IPS-18c (cell line): ENCODE data around the gene ATCAY.
"Not testable (repeated sequence)": the region's sequence is repeated elsewhere in the genome, so short reads cannot be mapped to it uniquely, and the experiment has no call there.

Source experiments
- H3K4me3 ChIP-seq: 2 replicates; pipeline ENCODE4 v1.7.0; 2013; ENCODE audit warnings: low read depth, mild to moderate bottlenecking, low read length, moderate library complexity; ENCODE audit not compliant: insufficient read depth
- H3K9me3 ChIP-seq: one replicate; pipeline ENCODE4 v1.6.1; 2013; ENCODE audit warnings: mild to moderate bottlenecking, low read length, moderate library complexity; ENCODE audit not compliant: control insufficient read depth, insufficient read depth

Gene ATCAY

GRCh38 chr19:3955276-3955675 lies 74.8 kb downstream of the ATCAY start:
- H3K9me3 ChIP-seq, H3K4me3 ChIP-seq: not testable (repeated sequence)

- Histone ChIP-seq H3K4me3 (no peak overlapping the region), H3K9me3 (no peaks in the 10 kb centered on the region)
Observed at GRCh38 chr19:3955688-3956087, 75.2 kb downstream of the ATCAY start.

- H3K4me3 ChIP-seq: no peak overlapping the region
- H3K9me3 ChIP-seq: no peaks in the 10 kb centered on the region
Observed at GRCh38 chr19:3958836-3959765, 78.6 kb downstream of the ATCAY start.

- Histone ChIP-seq H3K4me3 (no peak overlapping the region), H3K9me3 (no peaks in the 10 kb centered on the region)
Observed at GRCh38 chr19:3959766-3960131, 79.3 kb downstream of the ATCAY start.

GRCh38 chr19:3961007-3961406 lies 80.5 kb downstream of the ATCAY start:
- H3K9me3 ChIP-seq: no peaks in the 10 kb centered on the region
- no peak overlapping the region for H3K4me3 ChIP-seq

- H3K4me3 ChIP-seq: no peak overlapping the region
- no peaks in the 10 kb centered on the region for H3K9me3 ChIP-seq
Observed at GRCh38 chr19:3963458-3964255, 83.2 kb downstream of the ATCAY start.

GRCh38 chr19:3964256-3965194 lies 84.0 kb downstream of the ATCAY start:
- H3K4me3 ChIP-seq: no peak overlapping the region
- no peaks in the 10 kb centered on the region for H3K9me3 ChIP-seq

- Histone ChIP-seq H3K9me3 (no peaks in the 10 kb centered on the region), H3K4me3 (no peak overlapping the region)
Observed at GRCh38 chr19:3966051-3967017, 85.8 kb downstream of the ATCAY start.

GRCh38 chr19:3967983-3968382 lies 87.5 kb downstream of the ATCAY start:
- not testable (repeated sequence) for H3K9me3 ChIP-seq, H3K4me3 ChIP-seq

- Histone ChIP-seq H3K4me3 (peak overlapping the region; percentile 89; the same call in 1 of the 2 replicates), H3K9me3 (no peaks in the 10 kb centered on the region)
Observed at GRCh38 chr19:3968556-3969434, 88.3 kb downstream of the ATCAY start.

- Histone ChIP-seq H3K4me3 (peak overlapping the region; percentile 89), H3K9me3 (no peaks in the 10 kb centered on the region)
Observed at GRCh38 chr19:3969435-3970312, 89.2 kb downstream of the ATCAY start.

- H3K4me3 ChIP-seq: peak overlapping the region; percentile 89
- no peaks in the 10 kb centered on the region for H3K9me3 ChIP-seq
Observed at GRCh38 chr19:3970313-3970807, 89.9 kb downstream of the ATCAY start.

- Histone ChIP-seq H3K4me3 (peak within 1 kb of the TSS; percentile 89), H3K9me3 (no peaks in the 10 kb centered on the region)
Observed at GRCh38 chr19:3970808-3971598, 90.5 kb downstream of the ATCAY start, which contains the start of gene DAPK3. Gene DAPK3 (minus strand): TSS chr19:3971099. CDS start chr19:3969735, 1,364 bp downstream.

GRCh38 chr19:3975144-3975543 lies 94.7 kb downstream of the ATCAY start:
- Histone ChIP-seq H3K9me3 (no peaks in the 10 kb centered on the region), H3K4me3 (no peak overlapping the region)
